B cell (primary cell): Measurements from ENCODE around the gene CLEC2B. TPM values are rescaled to one million over a fixed set of nuclear protein-coding genes. Genes with fewer than 3 reads are reported as not detected.

ENCODE experiments used
- ATAC-seq: fragments of 200-7000 bp; cut with Tn5 transposase; one replicate; pipeline ENCODE4 v1.10.0; 2021; ENCODE audit warnings: low read depth, mild to moderate bottlenecking, moderate number of reproducible peaks, moderate library complexity
- CTCF ChIA-PET: fragments of 350-600 bp; sonication (Branson Sonifier 250); formaldehyde crosslinking; loops from one replicate; lab custom pipeline; 2021; ENCODE audit warnings: antibody characterized with exemption, inconsistent platforms; lab: Charles Lee
- POLR2A ChIA-PET: fragments of 350-600 bp; sonication (Branson Sonifier 250); formaldehyde crosslinking; loops from one replicate; lab custom pipeline; 2021; ENCODE audit warnings: antibody characterized with exemption; lab: Charles Lee
- DNase-seq: peaks from one replicate; pipeline ENCODE4 v3.0.0; 2013
- H2AFZ ChIP-seq: 2 replicates; pipeline ENCODE4 v1.6.1; 2012; ENCODE audit warnings: mild to moderate bottlenecking, low read depth, low read length; ENCODE audit not compliant: insufficient read depth, poor library complexity, severe bottlenecking
- H3K27ac ChIP-seq, 2 donors: 1 replicate in 1 of 2; 2 replicates in 1 of 2; pipeline ENCODE4 v1.5.1; 2012 to 2013; ENCODE audit warnings: low read length in 2 of 2, mild to moderate bottlenecking in 2 of 2, moderate library complexity in 1 of 2
- H3K27me3 ChIP-seq, 4 experiments: fragments of 200-600 bp in 1 of 4; sonication (generic) in 1 of 4; replicated peaks in 1 of 4; 1 replicate in 2 of 4; 2 replicates in 2 of 4; pipeline versions ENCODE4 v1.6.1 to v1.7.0; 2013 to 2016; ENCODE audit warnings: low read length in 3 of 4, mild to moderate bottlenecking in 2 of 4, mixed read lengths in 1 of 4, moderate library complexity in 1 of 4; ENCODE audit not compliant: insufficient read depth in 4 of 4, control insufficient read depth in 3 of 4; ENCODE audit errors: control extremely low read depth in 1 of 4
- H3K36me3 ChIP-seq, 2 experiments: replicated peaks in 1 of 2; 1 replicate in 1 of 2; 2 replicates in 1 of 2; pipeline versions ENCODE4 v1.6.1 to v1.7.1; 2013; ENCODE audit warnings: low read length in 1 of 2; ENCODE audit not compliant: insufficient read depth in 2 of 2, control insufficient read depth in 1 of 2; ENCODE audit errors: control extremely low read depth in 1 of 2, extremely low read depth in 1 of 2
- H3K4me1 ChIP-seq, 2 donors: fragments of 200-600 bp in 1 of 2; sonication (generic) in 1 of 2; 1 replicate in 1 of 2; 2 replicates in 1 of 2; pipeline versions ENCODE4 v1.5.1 to v1.6.1; 2013 to 2017; ENCODE audit warnings: low read length in 2 of 2; ENCODE audit not compliant: control insufficient read depth in 2 of 2, insufficient read depth in 2 of 2
- H3K4me2 ChIP-seq: replicated peaks from 2 replicates; pipeline ENCODE3; 2012; ENCODE audit warnings: mild to moderate bottlenecking, low read depth, low read length; ENCODE audit not compliant: poor library complexity, severe bottlenecking
- H3K4me3 ChIP-seq, 5 experiments: fragments of 200-600 bp in 1 of 5; sonication (generic) in 1 of 5; 1 replicate in 3 of 5; 2 replicates in 2 of 5; pipeline versions ENCODE4 v1.5.1 to v1.7.0; 2011 to 2016; ENCODE audit warnings: low read length in 4 of 5, mild to moderate bottlenecking in 4 of 5, low read depth in 2 of 5, control low read depth in 1 of 5, moderate library complexity in 1 of 5; ENCODE audit not compliant: insufficient read depth in 1 of 5; ENCODE audit errors: control extremely low read depth in 1 of 5, extremely low read depth in 1 of 5
- H3K79me2 ChIP-seq: fragments of 200-600 bp; sonication (generic); one replicate; pipeline ENCODE4 v1.6.0; 2016; ENCODE audit warnings: low read length; ENCODE audit not compliant: control insufficient read depth, insufficient read depth
- H3K9ac ChIP-seq: fragments of 200-600 bp; sonication (generic); 2 replicates; pipeline ENCODE4 v1.6.1; 2017; ENCODE audit warnings: mild to moderate bottlenecking, low read length, moderate library complexity
- H3K9me3 ChIP-seq, 3 donors: one replicate each; pipeline versions ENCODE4 v1.6.1 to v1.7.1; 2013; ENCODE audit warnings: low read length in 2 of 3; ENCODE audit not compliant: control insufficient read depth in 2 of 3, insufficient read depth in 1 of 3; ENCODE audit errors: control extremely low read depth in 1 of 3
- H4K20me1 ChIP-seq: 2 replicates; pipeline ENCODE4 v1.6.0; 2012; ENCODE audit warnings: mild to moderate bottlenecking, low read length; ENCODE audit not compliant: insufficient read depth, control insufficient read depth, poor library complexity, severe bottlenecking
- H3K27ac Mint-ChIP-seq: one replicate; pipeline ENCODE4 v1.8.0; 2021; ENCODE audit warnings: mixed read lengths
- H3K27me3 Mint-ChIP-seq: one replicate; pipeline ENCODE4 v1.8.0; 2021; ENCODE audit warnings: mixed read lengths
- H3K4me1 Mint-ChIP-seq: one replicate; pipeline ENCODE4 v1.8.0; 2021; ENCODE audit warnings: mixed read lengths
- H3K4me3 Mint-ChIP-seq: one replicate; pipeline ENCODE4 v1.8.0; 2021; ENCODE audit warnings: mixed read lengths
- H3K9me3 Mint-ChIP-seq: one replicate; pipeline ENCODE4 v1.8.0; 2022; ENCODE audit warnings: mixed read lengths; ENCODE audit not compliant: insufficient read depth
- EZH2 ChIP-seq: IDR thresholded peaks from 2 replicates; pipeline ENCODE4 v1.6.1; 2012; ENCODE audit warnings: borderline replicate concordance, low read depth, mild to moderate bottlenecking, moderate library complexity, low read length; ENCODE audit not compliant: insufficient read depth, poor library complexity, severe bottlenecking
- WGBS: methylation state at CpG from one replicate; pipeline ENCODE4 v1.1.5; 2013; ENCODE audit warnings: missing lambda C conversion rate; ENCODE audit not compliant: insufficient coverage; 5-methylcytosine and 5-hydroxymethylcytosine counted together
- intact Hi-C: fragments of 100-400 bp; cut with micrococcal nuclease; formaldehyde crosslinking; loops from one replicate; pipeline ENCODE4 v1.10.0; 2022
- polyA plus RNA-seq: library from polyadenylated mRNA; depleted of rRNA; stranded (reverse); fragments of >200 nt; gene quantifications from 2 replicates; pipeline ENCODE4 v1.2.3, GENCODE V29; 2012
- total RNA-seq, 2 donors: library from RNA; stranded (reverse); fragments of 120-200 nt in 1 of 2; gene quantifications; 1 replicate in 1 of 2; 2 replicates in 1 of 2; pipeline versions ENCODE4 v1.2.3 to v1.2.4, GENCODE V29; 2013 to 2022
- TF ChIP-seq, protein P1 (sequence below): fragments of 200-600 bp; IDR thresholded peaks from one replicate; pipeline ENCODE4 v1.8.0; 2022; ENCODE audit warnings: antibody characterized with exemption, mild to moderate bottlenecking

CLEC2B gene
- total and polyA plus RNA-seq, 2 donors (not counting 1 experiment from before 2014, with no cell fraction given), result 31.6 to 58.2 TPM

DNA sequence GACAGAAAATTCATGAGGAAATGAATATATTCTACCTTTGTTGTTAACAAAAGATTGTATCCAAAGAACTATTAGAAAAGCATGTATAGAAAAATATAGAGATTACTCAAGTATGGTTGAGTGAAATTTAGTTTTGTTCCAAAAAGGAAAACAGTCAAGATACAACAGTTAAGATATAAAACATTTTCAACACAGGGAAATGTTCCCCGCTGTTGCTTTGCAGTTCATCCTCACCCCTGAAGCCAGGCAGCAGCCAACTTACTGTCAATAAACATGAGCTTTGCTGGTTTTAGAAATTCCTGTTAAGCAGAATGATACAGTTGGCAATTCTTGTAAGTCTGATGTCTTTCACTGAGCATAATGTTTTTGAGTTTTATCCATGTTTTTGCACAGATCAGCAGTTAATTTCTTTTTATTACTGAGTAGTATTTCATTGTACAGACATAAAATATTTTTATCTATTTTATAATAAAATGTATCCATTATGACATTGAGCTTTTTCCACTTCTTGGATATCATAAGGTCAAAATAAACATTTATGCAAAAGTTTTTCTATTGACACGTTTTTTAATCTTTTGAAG lies 1.2 kb upstream of the CLEC2B start:
- Histone ChIP-seq H3K27me3 (no peaks in the 10 kb centered on the region), H3K79me2 (peaks cover 49% of the 10 kb centered on the region), H3K9ac (peak overlapping the region; percentile 69), H3K27ac (peak overlapping the region; percentile 89 to 90), H4K20me1 (no peaks in the 10 kb centered on the region), H3K4me1 (peaks cover 10 to 13% of the 10 kb centered on the region in 2 donors), H3K9me3 (no peaks in the 10 kb centered on the region), H3K4me2 (peak overlapping the region; percentile 75), H2AFZ (peak overlapping the region; percentile 64), H3K4me3 (peak overlapping the region; percentile 51 to 97 (median 66)), H3K36me3 (no peaks in the 10 kb centered on the region)
- peaks cover 34% of the 10 kb centered on the region for H3K4me1 Mint-ChIP-seq
- CTCF ChIA-PET, result no interaction called here
- POLR2A ChIA-PET, result no interaction called here
- no peaks in the 10 kb centered on the region for H3K27me3 Mint-ChIP-seq
- H3K27ac Mint-ChIP-seq, result peak overlapping the region; percentile 99
- TF ChIP-seq, protein P1, sequence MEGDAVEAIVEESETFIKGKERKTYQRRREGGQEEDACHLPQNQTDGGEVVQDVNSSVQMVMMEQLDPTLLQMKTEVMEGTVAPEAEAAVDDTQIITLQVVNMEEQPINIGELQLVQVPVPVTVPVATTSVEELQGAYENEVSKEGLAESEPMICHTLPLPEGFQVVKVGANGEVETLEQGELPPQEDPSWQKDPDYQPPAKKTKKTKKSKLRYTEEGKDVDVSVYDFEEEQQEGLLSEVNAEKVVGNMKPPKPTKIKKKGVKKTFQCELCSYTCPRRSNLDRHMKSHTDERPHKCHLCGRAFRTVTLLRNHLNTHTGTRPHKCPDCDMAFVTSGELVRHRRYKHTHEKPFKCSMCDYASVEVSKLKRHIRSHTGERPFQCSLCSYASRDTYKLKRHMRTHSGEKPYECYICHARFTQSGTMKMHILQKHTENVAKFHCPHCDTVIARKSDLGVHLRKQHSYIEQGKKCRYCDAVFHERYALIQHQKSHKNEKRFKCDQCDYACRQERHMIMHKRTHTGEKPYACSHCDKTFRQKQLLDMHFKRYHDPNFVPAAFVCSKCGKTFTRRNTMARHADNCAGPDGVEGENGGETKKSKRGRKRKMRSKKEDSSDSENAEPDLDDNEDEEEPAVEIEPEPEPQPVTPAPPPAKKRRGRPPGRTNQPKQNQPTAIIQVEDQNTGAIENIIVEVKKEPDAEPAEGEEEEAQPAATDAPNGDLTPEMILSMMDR, result no peak
- no peak for TF ChIP-seq EZH2
- no peaks in the 10 kb centered on the region for H3K9me3 Mint-ChIP-seq
- peak overlapping the region; percentile 92 for H3K4me3 Mint-ChIP-seq
- intact Hi-C loops, result no loop called here
- DNase-seq (peak; percentile 27), ATAC-seq (no peak)
- no CpG with 5 or more reads among the region's 2 CpGs for WGBS

DNA sequence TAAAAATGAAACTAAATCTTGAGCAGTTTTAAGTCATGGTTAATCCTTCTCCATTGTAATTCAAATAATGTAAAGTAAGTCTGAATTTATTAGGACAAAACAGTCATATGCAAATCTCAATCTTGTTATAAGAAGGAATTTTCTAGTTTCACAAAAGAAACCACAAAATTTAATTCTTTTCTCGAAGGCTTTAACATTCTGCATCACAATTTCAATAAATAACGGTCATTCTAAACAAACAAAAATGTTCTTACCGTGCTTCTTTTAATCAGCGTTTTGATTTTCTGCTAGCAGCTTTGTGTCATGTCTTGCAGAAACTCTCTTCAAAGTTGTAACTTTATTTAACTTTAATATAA lies 225 bp downstream of the CLEC2B start:
- peaks cover 45% of the 10 kb centered on the region for H3K4me1 Mint-ChIP-seq
- H3K9me3 ChIP-seq, result peaks cover 0 to 4% (median 0%) of the 10 kb centered on the region in 3 donors
- DNase-seq (no peak), ATAC-seq (no peak)
- H3K27ac Mint-ChIP-seq, result peak overlapping the region; percentile 50
- peak overlapping the region; percentile 69 for H3K9ac ChIP-seq
- POLR2A ChIA-PET, result no interaction called here
- no peaks in the 10 kb centered on the region for H4K20me1 ChIP-seq
- peaks cover 64% of the 10 kb centered on the region for H3K79me2 ChIP-seq
- TF ChIP-seq, protein P1, result no peak
- no peak for TF ChIP-seq EZH2
- H3K4me1 ChIP-seq, result peaks cover 14 to 19% of the 10 kb centered on the region in 2 donors
- WGBS, result 0% methylated on average over 1 of the region's 4 CpGs
- CTCF ChIA-PET, result interaction anchor here (1.3 to 4.3 kb wide), 4 partner anchors 55 to 137 kb away, joined by 3 to 14 read pairs (median 6); no protein-coding TSS in a partner anchor
- no peaks in the 10 kb centered on the region for H3K27me3 Mint-ChIP-seq
- H3K4me3 Mint-ChIP-seq, result peak overlapping the region; percentile 92
- H3K27ac ChIP-seq, result peak overlapping the region; percentile 89 to 90
- H3K4me2 ChIP-seq, result peak overlapping the region; percentile 75
- H3K4me3 ChIP-seq, result peak overlapping the region; percentile 51 to 97 (median 66)
- no peak overlapping the region for H2AFZ ChIP-seq
- intact Hi-C loops, result loop anchor here (1.0 to 10.0 kb wide), 6 partner anchors 11 to 743 kb away; partner anchors contain the start of gene MAGOHB
- H3K36me3 ChIP-seq, result no peaks in the 10 kb centered on the region
- H3K9me3 Mint-ChIP-seq, result peaks cover 3% of the 10 kb centered on the region
- no peaks in the 10 kb centered on the region for H3K27me3 ChIP-seq
